KOPT-K1 (cell line): ENCODE data around the gene KCNE4.

Experiments used
- H3K27ac ChIP-seq: fragments of 200-600 bp; sonication (generic); 2 replicates; pipeline ENCODE4 v1.5.1; 2016; ENCODE audit warnings: antibody characterized with exemption, mild to moderate bottlenecking, low read depth, low read length; ENCODE audit not compliant: poor library complexity, severe bottlenecking
- H3K36me3 ChIP-seq: fragments of 200-600 bp; sonication (generic); 2 replicates; pipeline ENCODE4 v1.5.1; 2017; ENCODE audit warnings: antibody characterized with exemption, mild to moderate bottlenecking, low read length, moderate library complexity; ENCODE audit not compliant: insufficient read depth
- H3K9me3 ChIP-seq: fragments of 200-600 bp; sonication (generic); 2 replicates; pipeline ENCODE4 v1.5.1; 2017; ENCODE audit warnings: antibody characterized with exemption, low read length, mild to moderate bottlenecking; ENCODE audit not compliant: insufficient read depth, poor library complexity, severe bottlenecking

KCNE4 gene

GRCh38 chr2:223051693-223052289 is at the start of gene KCNE4:
Gene KCNE4 (plus strand): TSS chr2:223052190. CDS start chr2:223052831, 641 bp downstream.
- H3K27ac ChIP-seq = no peak within 1 kb of the TSS

GRCh38 chr2:223003191-223003590 is 48.8 kb upstream of the KCNE4 start:
- Histone ChIP-seq H3K27ac (no peak overlapping the region), H3K9me3 (no peaks in the 10 kb centered on the region), H3K36me3 (no peaks in the 10 kb centered on the region)

More at GRCh38 chr2:223051693-223052289, at the start of gene KCNE4:
- Histone ChIP-seq H3K36me3 (no peaks in the 10 kb centered on the region), H3K9me3 (no peaks in the 10 kb centered on the region)

DNA sequence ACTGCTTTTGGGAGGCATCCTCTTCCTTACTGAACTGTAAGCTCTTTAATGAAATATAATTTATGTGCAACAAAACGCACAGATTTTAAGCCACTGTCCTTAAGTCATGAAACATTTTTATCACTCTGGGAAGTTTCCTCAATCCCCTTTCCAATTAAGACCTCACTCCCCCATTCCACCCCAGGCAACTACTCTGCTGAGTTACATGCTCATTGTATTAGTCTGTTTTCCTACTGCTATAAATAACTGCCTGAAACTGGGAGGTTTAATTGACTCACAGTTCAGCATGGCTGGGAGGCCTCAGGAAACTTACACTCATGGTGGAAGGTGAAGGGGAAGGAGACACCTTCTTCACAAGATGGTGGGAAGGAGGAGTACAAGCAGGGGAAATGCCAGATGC is 46.5 kb upstream of the KCNE4 start:
- H3K9me3 ChIP-seq = no peaks in the 10 kb centered on the region
- no peaks in the 10 kb centered on the region for H3K36me3 ChIP-seq
- H3K27ac ChIP-seq = no peak overlapping the region

DNA sequence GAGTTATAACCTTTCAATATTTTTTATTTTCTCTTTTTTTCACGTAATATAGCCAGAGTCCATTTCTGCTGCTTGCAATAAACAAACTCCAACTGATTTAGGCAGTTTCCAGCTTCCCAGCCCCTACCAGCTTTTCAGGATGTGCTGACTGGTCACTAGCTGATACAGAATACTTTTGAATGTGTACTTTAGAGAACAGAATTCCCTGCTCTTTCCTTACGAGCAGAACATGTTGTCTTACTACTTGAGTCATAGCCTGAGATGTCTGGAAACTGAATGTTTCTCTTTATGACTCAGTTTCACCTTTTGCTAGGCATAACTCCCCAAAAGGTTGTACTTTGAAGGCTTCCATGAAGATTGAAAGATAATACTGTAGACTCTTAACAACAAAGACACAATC is 44.5 kb upstream of the KCNE4 start:
- Histone ChIP-seq H3K9me3 (no peaks in the 10 kb centered on the region), H3K36me3 (no peaks in the 10 kb centered on the region), H3K27ac (no peak overlapping the region)

GRCh38 chr2:223008162-223008561 is 43.8 kb upstream of the KCNE4 start:
- Histone ChIP-seq H3K9me3 (no peaks in the 10 kb centered on the region), H3K36me3 (no peaks in the 10 kb centered on the region), H3K27ac (no peak overlapping the region)

DNA sequence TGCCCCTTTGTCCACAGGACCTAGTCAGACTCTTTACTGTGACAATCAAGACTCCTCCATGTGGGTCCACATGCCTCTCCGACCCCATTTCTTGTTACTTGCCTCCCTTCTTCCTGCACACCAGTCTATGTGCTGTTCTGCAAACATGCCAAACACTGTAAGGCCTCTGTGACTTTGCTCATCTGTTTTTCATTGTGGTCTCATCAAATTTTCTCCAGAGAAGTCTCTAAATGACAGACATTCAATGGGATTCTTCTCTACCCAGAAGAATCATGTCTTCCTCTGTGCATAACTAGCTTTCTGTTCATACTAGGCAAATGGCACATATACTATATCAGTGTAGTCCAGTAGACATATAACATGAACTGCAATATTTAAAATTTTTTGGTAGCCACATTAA is 43.0 kb upstream of the KCNE4 start:
- no peaks in the 10 kb centered on the region for H3K36me3 ChIP-seq
- H3K27ac ChIP-seq = no peak overlapping the region
- no peaks in the 10 kb centered on the region for H3K9me3 ChIP-seq

GRCh38 chr2:223010641-223011040 is 41.3 kb upstream of the KCNE4 start:
- H3K9me3 ChIP-seq = no peaks in the 10 kb centered on the region
- no peaks in the 10 kb centered on the region for H3K36me3 ChIP-seq
- no peak overlapping the region for H3K27ac ChIP-seq

DNA sequence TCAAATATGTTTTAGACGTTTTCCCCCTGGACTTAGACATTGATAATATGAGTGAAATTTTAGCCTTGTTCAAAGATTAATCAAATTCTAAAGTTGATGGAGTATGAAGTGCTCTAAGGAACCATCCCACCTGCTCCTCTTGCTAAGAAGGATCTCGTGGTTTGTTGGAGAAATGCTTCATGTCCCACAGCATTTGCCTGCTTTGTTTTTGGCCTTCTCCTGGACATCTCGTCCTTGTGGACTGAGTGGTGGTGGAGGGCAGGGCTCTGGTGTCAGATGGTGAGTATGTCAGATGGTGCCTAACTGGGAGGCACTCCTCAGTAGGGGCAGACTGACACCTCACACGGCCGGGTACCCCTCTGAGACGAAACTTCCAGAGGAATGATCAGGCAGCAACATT is 39.7 kb upstream of the KCNE4 start:
- H3K27ac ChIP-seq = no peak overlapping the region
- no peaks in the 10 kb centered on the region for H3K36me3 ChIP-seq
- no peaks in the 10 kb centered on the region for H3K9me3 ChIP-seq

- Histone ChIP-seq H3K9me3 (no peaks in the 10 kb centered on the region), H3K27ac (no peak overlapping the region), H3K36me3 (no peaks in the 10 kb centered on the region)
Measured at GRCh38 chr2:223019390-223019930, 32.5 kb upstream of the KCNE4 start.

DNA sequence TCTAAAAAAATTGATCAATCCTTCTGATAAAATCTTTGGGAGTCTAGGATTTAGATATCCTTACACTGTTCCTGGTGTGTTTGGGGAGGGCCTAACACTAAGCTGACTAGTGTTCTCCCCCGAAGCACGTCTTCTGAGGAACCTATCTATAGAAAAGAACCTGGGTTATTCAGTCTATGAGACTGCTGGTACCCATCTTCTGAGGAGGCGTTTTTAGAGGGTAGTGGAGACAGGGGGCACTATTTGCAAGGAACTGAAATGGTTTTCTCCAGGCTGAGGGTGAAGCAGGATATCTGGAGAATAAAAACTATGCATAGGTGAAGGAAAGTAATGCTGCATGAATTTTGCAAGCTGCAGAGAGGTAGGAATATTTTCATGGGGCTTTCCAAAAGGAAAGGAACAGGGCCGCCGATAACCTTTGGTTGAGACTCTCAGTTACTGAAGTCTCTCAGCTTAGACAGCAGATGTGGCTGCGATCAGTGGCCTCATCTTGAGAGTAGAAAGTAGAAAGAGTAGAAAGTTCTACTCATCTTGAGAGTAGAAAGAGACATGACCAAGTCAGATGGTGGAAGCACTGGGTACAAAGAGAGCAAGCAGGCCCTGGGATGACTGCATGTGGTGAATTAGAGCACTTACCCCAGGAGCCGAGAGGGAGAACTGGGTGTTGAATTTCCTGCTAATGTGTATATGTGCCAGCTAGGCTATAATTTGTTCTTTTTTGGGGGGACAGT is 31.8 kb upstream of the KCNE4 start:
- no peaks in the 10 kb centered on the region for H3K9me3 ChIP-seq

DNA sequence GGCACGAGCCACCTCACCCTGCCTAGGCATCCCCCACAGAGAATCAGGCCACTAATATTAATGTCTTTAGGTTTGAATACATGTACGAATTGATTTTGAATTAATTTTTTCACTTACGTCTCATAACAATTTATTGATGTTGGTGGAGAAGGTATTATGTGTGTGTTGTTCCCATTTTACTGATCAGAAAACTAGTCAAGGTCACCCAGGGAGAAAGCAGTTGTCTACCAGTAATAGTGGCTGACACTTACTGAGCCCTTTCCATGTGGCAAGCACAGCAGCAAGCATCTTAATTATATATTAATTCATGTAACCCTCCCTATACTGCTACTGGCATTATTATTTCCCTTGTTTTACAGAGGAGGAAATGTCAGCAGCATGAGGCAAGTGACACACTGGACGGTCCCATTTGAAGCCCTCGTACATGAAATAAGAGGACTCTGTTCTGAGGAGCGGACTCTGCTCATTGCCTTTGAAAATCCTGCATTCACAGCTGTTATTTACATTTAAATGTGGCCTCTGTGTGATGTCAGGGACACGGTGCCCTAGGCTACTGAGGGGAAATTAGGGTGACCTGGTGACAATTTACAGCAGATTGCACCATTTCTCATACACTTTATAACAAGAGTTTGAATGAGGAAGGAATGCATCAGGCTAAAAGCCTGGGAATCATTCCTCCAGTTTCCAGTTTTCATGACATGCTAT is 30.9 kb upstream of the KCNE4 start:
- Histone ChIP-seq H3K27ac (no peak overlapping the region), H3K36me3 (no peaks in the 10 kb centered on the region), H3K9me3 (no peaks in the 10 kb centered on the region)

More for the DNA sequence above, 31.8 kb upstream of the KCNE4 start:
- Histone ChIP-seq H3K36me3 (no peaks in the 10 kb centered on the region), H3K27ac (no peak overlapping the region)

DNA sequence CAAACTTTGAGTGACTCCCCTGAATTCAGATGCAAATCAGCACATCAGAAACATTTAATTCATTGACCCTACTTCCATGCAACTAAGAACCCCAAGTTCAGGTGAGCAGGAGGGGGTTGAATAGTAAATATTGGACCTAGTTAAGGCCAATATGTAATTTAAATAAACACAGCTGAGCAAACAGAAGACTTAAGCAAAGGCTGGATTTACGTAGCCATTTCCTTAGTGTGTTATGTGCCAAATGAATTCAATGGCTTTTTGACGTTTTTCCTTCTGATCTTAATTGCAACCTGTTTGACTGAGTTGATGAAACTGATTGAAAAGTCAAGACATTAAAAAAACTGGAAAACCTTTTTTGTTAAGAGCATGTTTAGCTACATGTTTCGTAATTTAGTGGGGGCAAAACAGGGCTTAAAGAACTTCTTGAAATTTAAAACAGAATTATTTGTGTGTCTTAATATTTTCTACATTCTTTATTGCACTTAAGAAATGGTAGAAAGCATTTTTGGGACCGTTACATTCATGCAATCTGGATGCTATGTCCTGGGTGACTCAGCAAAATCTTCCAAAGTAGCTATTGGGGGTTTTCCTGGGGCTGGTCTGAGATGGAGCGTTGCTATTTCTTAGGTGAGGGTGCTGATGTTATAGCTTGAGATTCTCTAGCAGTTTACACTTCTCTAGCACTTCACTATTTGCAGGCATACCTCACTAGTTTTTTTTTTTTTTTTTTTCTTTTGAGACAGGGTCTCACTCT is 25.5 kb upstream of the KCNE4 start:
- Histone ChIP-seq H3K9me3 (no peaks in the 10 kb centered on the region), H3K36me3 (no peaks in the 10 kb centered on the region), H3K27ac (no peak overlapping the region)

DNA sequence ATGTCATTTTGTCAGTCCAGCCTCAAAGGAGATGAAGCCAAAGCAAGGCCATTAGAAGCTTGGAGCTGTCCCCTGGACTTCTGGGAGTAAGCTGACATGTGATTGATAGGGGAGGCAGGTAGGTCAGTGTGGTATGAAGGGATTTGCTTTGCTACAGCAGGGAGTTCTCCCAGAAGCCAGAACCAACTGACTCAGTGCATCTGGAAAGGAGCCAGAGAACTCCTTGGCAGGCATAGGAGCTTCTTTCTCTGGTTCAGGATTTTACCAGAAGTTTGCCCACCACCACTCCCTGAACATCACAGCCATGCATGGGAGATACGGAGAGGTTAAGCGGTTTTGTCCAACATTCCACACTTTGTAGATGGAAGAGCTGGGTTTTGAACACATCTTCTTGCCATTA is 24.5 kb upstream of the KCNE4 start:
- no peak overlapping the region for H3K27ac ChIP-seq
- H3K9me3 ChIP-seq = peaks cover 8% of the 10 kb centered on the region
- H3K36me3 ChIP-seq = no peaks in the 10 kb centered on the region

- no peaks in the 10 kb centered on the region for H3K36me3 ChIP-seq
- peaks cover 10% of the 10 kb centered on the region for H3K9me3 ChIP-seq
- H3K27ac ChIP-seq = no peak overlapping the region
Measured at GRCh38 chr2:223029287-223029686, 22.7 kb upstream of the KCNE4 start.
